CD14-positive monocyte (primary cell): ENCODE measurements around the gene ROMO1. TPM values are rescaled to one million over a fixed set of nuclear protein-coding genes. Genes with fewer than 3 reads are reported as not detected.
A peak's percentile ranks its signal among the peaks of the same experiment; 100 is the strongest.

Source experiments
- DNase-seq, 3 donors: peaks; one replicate each; pipeline ENCODE4 v3.0.0-alpha.2; 2011 to 2022
- H2AFZ ChIP-seq: 2 replicates; pipeline ENCODE4 v1.6.0; 2012; ENCODE audit warnings: mild to moderate bottlenecking, low read depth, low read length, inconsistent platforms; ENCODE audit not compliant: insufficient read depth, poor library complexity, severe bottlenecking
- H3K27ac ChIP-seq, 2 donors: 1 replicate in 1 of 2; 2 replicates in 1 of 2; pipeline ENCODE4 v1.5.1; 2012 to 2013; ENCODE audit warnings: low read length in 2 of 2, control low read depth in 1 of 2, inconsistent platforms in 1 of 2, low read depth in 1 of 2, mild to moderate bottlenecking in 1 of 2
- H3K27me3 ChIP-seq, 2 donors: one replicate each; pipeline versions ENCODE4 v1.6.0 to v1.6.1; 2011 to 2013; ENCODE audit warnings: low read length in 2 of 2; ENCODE audit not compliant: control insufficient read depth in 2 of 2, insufficient read depth in 2 of 2
- H3K36me3 ChIP-seq, 2 donors: replicated peaks in 1 of 2; 1 replicate in 1 of 2; 2 replicates in 1 of 2; pipeline versions ENCODE4 v1.5.1 to v1.6.1; 2012 to 2013; ENCODE audit warnings: low read length in 2 of 2, control low read depth in 1 of 2, inconsistent platforms in 1 of 2, mild to moderate bottlenecking in 1 of 2; ENCODE audit not compliant: insufficient read depth in 2 of 2, control insufficient read depth in 1 of 2
- H3K4me1 ChIP-seq, 2 donors: 1 replicate in 1 of 2; 2 replicates in 1 of 2; pipeline versions ENCODE4 v1.5.1 to v1.6.1; 2012 to 2013; ENCODE audit warnings: low read length in 2 of 2, control low read depth in 1 of 2, inconsistent platforms in 1 of 2, mild to moderate bottlenecking in 1 of 2, moderate library complexity in 1 of 2; ENCODE audit not compliant: insufficient read depth in 2 of 2, control insufficient read depth in 1 of 2
- H3K4me2 ChIP-seq: replicated peaks from 2 replicates; pipeline ENCODE3; 2012; ENCODE audit warnings: low read length, moderate library complexity, mild to moderate bottlenecking; ENCODE audit not compliant: poor library complexity, severe bottlenecking; ENCODE audit errors: extremely low read depth
- H3K4me3 ChIP-seq, 3 experiments: fragments of 200-600 bp in 1 of 3; sonication (generic) in 1 of 3; replicated peaks in 1 of 3; 1 replicate in 2 of 3; 2 replicates in 1 of 3; pipeline ENCODE4 v1.5.1; 2011 to 2013; ENCODE audit warnings: low read length in 3 of 3, mild to moderate bottlenecking in 3 of 3, control low read depth in 2 of 3, low read depth in 2 of 3, inconsistent platforms in 1 of 3, moderate library complexity in 1 of 3
- H3K79me2 ChIP-seq: 2 replicates; pipeline ENCODE4 v1.6.0; 2012; ENCODE audit warnings: mild to moderate bottlenecking, control low read depth, inconsistent platforms, low read length, moderate library complexity; ENCODE audit not compliant: insufficient read depth
- H3K9ac ChIP-seq: 2 replicates; pipeline ENCODE4 v1.6.0; 2017; ENCODE audit warnings: low read length, mild to moderate bottlenecking; ENCODE audit not compliant: insufficient read depth, poor library complexity, severe bottlenecking
- H3K9me3 ChIP-seq, 2 donors: replicated peaks in 1 of 2; 1 replicate in 1 of 2; 2 replicates in 1 of 2; pipeline versions ENCODE4 v1.5.1 to v1.6.1; 2012 to 2013; ENCODE audit warnings: low read length in 2 of 2, control low read depth in 1 of 2; ENCODE audit not compliant: control insufficient read depth in 1 of 2, insufficient read depth in 1 of 2
- H4K20me1 ChIP-seq: 2 replicates; pipeline ENCODE4 v1.6.0; 2012; ENCODE audit warnings: mild to moderate bottlenecking, low read length, control low read depth, moderate library complexity; ENCODE audit not compliant: insufficient read depth
- H3K27ac Mint-ChIP-seq, 7 donors: one replicate each; pipeline ENCODE4 v1.8.0; 2020; ENCODE audit warnings: mild to moderate bottlenecking in 7 of 7, mixed read lengths in 7 of 7, moderate library complexity in 6 of 7, inconsistent platforms in 2 of 7
- H3K27me3 Mint-ChIP-seq, 3 donors: one replicate each; pipeline ENCODE4 v1.8.0; 2021 to 2022; ENCODE audit warnings: low read depth in 3 of 3, mild to moderate bottlenecking in 3 of 3, mixed read lengths in 3 of 3, moderate library complexity in 3 of 3, inconsistent platforms in 1 of 3
- H3K36me3 Mint-ChIP-seq, 2 donors: one replicate each; pipeline ENCODE4 v1.8.0; 2020; ENCODE audit warnings: mixed read lengths in 2 of 2, inconsistent platforms in 1 of 2, mild to moderate bottlenecking in 1 of 2
- H3K4me1 Mint-ChIP-seq: one replicate; pipeline ENCODE4 v1.8.0; 2020; ENCODE audit warnings: mild to moderate bottlenecking, mixed read lengths
- H3K4me3 Mint-ChIP-seq, 2 donors: one replicate each; pipeline ENCODE4 v1.8.0; 2020; ENCODE audit warnings: mild to moderate bottlenecking in 2 of 2, mixed read lengths in 2 of 2, moderate library complexity in 1 of 2
- H3K9me3 Mint-ChIP-seq, 7 donors: one replicate each; pipeline ENCODE4 v1.8.0; 2020 to 2022; ENCODE audit warnings: mixed read lengths in 7 of 7, mild to moderate bottlenecking in 6 of 7, moderate library complexity in 6 of 7, inconsistent platforms in 2 of 7
- WGBS: methylation state at CpG from one replicate; pipeline ENCODE4 v1.1.5; 2013; ENCODE audit warnings: missing lambda C conversion rate; ENCODE audit not compliant: insufficient coverage; 5-methylcytosine and 5-hydroxymethylcytosine counted together
- intact Hi-C, 2 donors: fragments of 100-400 bp; cut with micrococcal nuclease; formaldehyde crosslinking; loops; one replicate each; pipeline versions ENCODE4 v1.15.0 to v1.15.1; 2023
- polyA minus RNA-seq: library from RNA; depleted of rRNA, polyadenylated mRNA; stranded (reverse); fragments of >200 nt; gene quantifications from 2 replicates; pipeline ENCODE4 v1.2.3, GENCODE V29; 2012
- polyA plus RNA-seq, 3 donors: library from polyadenylated mRNA; depleted of rRNA in 1 of 3; unstranded in 2 of 3; stranded (reverse) in 1 of 3; fragments of 300-500 nt in 2 of 3; fragments of >200 nt in 1 of 3; fragmentation: Illumina TruSeq in 2 of 3; gene quantifications; 1 replicate in 2 of 3; 2 replicates in 1 of 3; pipeline ENCODE4 v1.2.3, GENCODE V29; 2012 to 2021
- total RNA-seq, 12 experiments: library from RNA in 1 of 12; stranded (reverse) in 1 of 12; fragments of 120-200 nt in 1 of 12; gene quantifications; one replicate each; pipeline ENCODE4 v1.2.4 and lab custom pipeline; 2013 to 2026; ENCODE audit warnings: mixed read lengths in 6 of 12, inconsistent platforms in 1 of 12
- TF ChIP-seq, protein P1 (sequence below): fragments of 200-600 bp; IDR thresholded peaks from one replicate; pipeline ENCODE4 v1.8.0; 2022; ENCODE audit warnings: antibody characterized with exemption, mild to moderate bottlenecking

Gene ROMO1
- 78.9 TPM for total RNA-seq (2013)
- polyA plus RNA-seq, result 100 to 1,000 TPM; 220 to 448 (median 352) TPM
- 62.7 and 66.9 TPM in 2 replicates for polyA minus RNA-seq
- total RNA-seq (lab: John Stamatoyannopoulos, UW), result 3.5 to 11.9 (median 8.8) reads per million in 11 experiments

DNA sequence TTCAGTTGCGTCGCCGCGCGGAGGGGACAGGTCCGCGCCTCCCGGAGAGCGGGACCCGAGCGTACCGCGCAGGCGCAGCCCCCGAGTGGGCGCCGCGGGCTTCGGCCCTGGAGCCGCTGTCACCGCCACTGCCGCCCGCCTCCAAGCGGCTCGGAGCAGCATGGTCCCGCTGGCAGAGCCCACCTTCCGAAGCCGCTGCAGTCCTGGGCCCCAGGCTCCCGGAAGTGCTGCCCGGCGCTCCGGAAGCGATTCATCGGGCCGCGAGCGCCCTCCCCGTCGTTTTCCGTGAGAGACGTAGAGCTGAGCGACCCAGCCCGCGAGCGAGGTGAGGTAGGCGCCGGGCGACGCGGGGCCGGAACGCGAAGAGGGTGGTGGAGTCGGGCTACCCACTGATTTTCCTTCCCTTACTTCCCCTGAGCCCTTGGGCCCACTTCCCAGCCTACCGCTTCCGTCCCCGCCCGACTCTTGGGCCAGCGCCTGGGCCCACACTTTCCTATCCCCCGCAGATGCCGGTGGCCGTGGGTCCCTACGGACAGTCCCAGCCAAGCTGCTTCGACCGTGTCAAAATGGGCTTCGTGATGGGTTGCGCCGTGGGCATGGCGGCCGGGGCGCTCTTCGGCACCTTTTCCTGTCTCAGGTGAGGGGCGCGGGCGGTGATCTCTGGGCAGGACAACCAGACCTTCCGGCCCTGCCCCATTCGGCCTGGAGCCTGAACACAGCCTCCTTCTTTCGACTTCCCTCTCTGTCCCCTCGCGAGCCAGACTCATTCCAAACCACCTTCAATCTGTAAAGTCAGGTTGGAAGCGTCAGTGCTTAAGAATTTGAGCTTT is at the start of gene ROMO1, which contains the start of gene NFS1:
Gene ROMO1 (plus strand): TSS at position 279 of the 830 bp plus-strand sequence. CDS start 228 bp downstream, at position 507.
Gene NFS1 (minus strand): TSS at position 226 of the 830 bp plus-strand sequence. CDS start 64 bp downstream, at position 162.
- intact Hi-C loops, result loop anchor here in 1 of 2 donors (5.0 kb wide), 1 partner anchor 33 kb away; no protein-coding TSS in a partner anchor
- peak within 1 kb of the TSS; percentile 96 to 99 for H3K4me3 Mint-ChIP-seq
- Histone ChIP-seq H3K79me2 (peaks cover 35% of the 10 kb centered on the region), H4K20me1 (peaks cover 43% of the 10 kb centered on the region), H3K4me1 (peaks cover 22 to 33% of the 10 kb centered on the region in 2 donors), H3K9me3 (no peaks in the 10 kb centered on the region), H3K27ac (peak within 1 kb of the TSS; percentile 90 to 91), H3K9ac (peak within 1 kb of the TSS; percentile 96), H3K4me2 (peak within 1 kb of the TSS; percentile 97), H2AFZ (peak within 1 kb of the TSS; percentile 100), H3K27me3 (no peaks in the 10 kb centered on the region), H3K36me3 (peaks cover 35 to 50% of the 10 kb centered on the region in 2 donors), H3K4me3 (peak within 1 kb of the TSS; percentile 69 to 94 (median 90))
- peaks cover 32% of the 10 kb centered on the region for H3K4me1 Mint-ChIP-seq
- no peaks in the 10 kb centered on the region for H3K9me3 Mint-ChIP-seq
- peaks cover 0 to 3% (median 1%) of the 10 kb centered on the region in 3 donors for H3K27me3 Mint-ChIP-seq
- H3K36me3 Mint-ChIP-seq, result peaks cover 40 to 48% of the 10 kb centered on the region in 2 donors
- WGBS, result under 1% methylated on average over 76 of the region's 81 CpGs
- TF ChIP-seq, protein P1, sequence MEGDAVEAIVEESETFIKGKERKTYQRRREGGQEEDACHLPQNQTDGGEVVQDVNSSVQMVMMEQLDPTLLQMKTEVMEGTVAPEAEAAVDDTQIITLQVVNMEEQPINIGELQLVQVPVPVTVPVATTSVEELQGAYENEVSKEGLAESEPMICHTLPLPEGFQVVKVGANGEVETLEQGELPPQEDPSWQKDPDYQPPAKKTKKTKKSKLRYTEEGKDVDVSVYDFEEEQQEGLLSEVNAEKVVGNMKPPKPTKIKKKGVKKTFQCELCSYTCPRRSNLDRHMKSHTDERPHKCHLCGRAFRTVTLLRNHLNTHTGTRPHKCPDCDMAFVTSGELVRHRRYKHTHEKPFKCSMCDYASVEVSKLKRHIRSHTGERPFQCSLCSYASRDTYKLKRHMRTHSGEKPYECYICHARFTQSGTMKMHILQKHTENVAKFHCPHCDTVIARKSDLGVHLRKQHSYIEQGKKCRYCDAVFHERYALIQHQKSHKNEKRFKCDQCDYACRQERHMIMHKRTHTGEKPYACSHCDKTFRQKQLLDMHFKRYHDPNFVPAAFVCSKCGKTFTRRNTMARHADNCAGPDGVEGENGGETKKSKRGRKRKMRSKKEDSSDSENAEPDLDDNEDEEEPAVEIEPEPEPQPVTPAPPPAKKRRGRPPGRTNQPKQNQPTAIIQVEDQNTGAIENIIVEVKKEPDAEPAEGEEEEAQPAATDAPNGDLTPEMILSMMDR, result peak; percentile 19
- peak; percentile 73 to 81 (median 79) for DNase-seq
- H3K27ac Mint-ChIP-seq, result peak within 1 kb of the TSS; percentile 92 to 97 (median 95)

DNA sequence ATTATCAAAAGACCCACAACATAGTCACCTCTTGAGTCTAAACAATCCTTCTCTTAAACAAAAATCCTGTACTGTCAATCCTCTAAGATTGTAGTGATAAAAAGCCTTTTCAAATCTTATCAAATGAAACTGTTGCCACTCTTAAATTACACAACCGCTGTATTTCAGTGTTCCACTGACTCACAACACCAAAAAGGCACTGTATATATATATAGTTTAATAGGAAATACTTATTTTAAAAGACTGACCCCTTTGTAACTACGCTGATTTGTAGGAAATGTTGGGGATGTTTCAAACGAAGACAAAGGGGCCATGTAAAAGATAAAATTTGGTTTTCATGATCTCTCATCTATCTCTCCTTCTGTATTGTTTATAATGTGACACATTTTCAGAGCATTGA is 48.6 kb upstream of the ROMO1 start:
- Histone ChIP-seq H3K79me2 (peaks cover 93% of the 10 kb centered on the region), H3K4me3 (no peak overlapping the region), H2AFZ (no peak overlapping the region), H4K20me1 (peaks cover 98% of the 10 kb centered on the region), H3K4me1 (no peaks in the 10 kb centered on the region), H3K27me3 (no peaks in the 10 kb centered on the region), H3K9me3 (no peaks in the 10 kb centered on the region), H3K4me2 (no peak overlapping the region), H3K9ac (no peak overlapping the region), H3K36me3 (peaks cover 45 to 72% of the 10 kb centered on the region in 2 donors), H3K27ac (no peak overlapping the region)
- H3K27me3 Mint-ChIP-seq, result no peaks in the 10 kb centered on the region
- WGBS, result no CpG with 5 or more reads among the region's 3 CpGs
- peaks cover 3% of the 10 kb centered on the region for H3K4me1 Mint-ChIP-seq
- peak overlapping the region in 1 of 7 donors; percentile 50 for H3K27ac Mint-ChIP-seq
- no peaks in the 10 kb centered on the region for H3K9me3 Mint-ChIP-seq
- intact Hi-C loops, result no loop called here
- no peak overlapping the region for H3K4me3 Mint-ChIP-seq
- no peak for DNase-seq
- TF ChIP-seq, protein P1, result no peak
- peaks cover 16 to 22% of the 10 kb centered on the region in 2 donors for H3K36me3 Mint-ChIP-seq
